Lower lobe of right lung (tissue), 2 donors: Measurements from ENCODE around the gene TENM4. TPM values are rescaled to one million over a fixed set of nuclear protein-coding genes. Genes with fewer than 3 reads are reported as not detected.

Source experiments
- ATAC-seq, 2 donors: fragments of 200-7000 bp; cut with Tn5 transposase; one replicate each; pipeline ENCODE4 v1.9.1; 2020 to 2022; ENCODE audit warnings: mild to moderate bottlenecking in 2 of 2, moderate library complexity in 2 of 2
- DNase-seq: peaks from one replicate; pipeline ENCODE4 v3.0.0-alpha.2; 2020
- H3K27ac ChIP-seq: fragments of 200-600 bp; one replicate; pipeline ENCODE4 v1.8.0; 2022
- H3K27me3 ChIP-seq: fragments of 200-600 bp; one replicate; pipeline ENCODE4 v1.8.0; 2022; ENCODE audit warnings: low read depth
- H3K36me3 ChIP-seq: fragments of 200-600 bp; one replicate; pipeline ENCODE4 v1.8.0; 2022; ENCODE audit warnings: mild to moderate bottlenecking
- H3K4me1 ChIP-seq: fragments of 200-600 bp; one replicate; pipeline ENCODE4 v1.8.0; 2022
- H3K4me3 ChIP-seq: fragments of 200-600 bp; one replicate; pipeline ENCODE4 v1.8.0; 2022; ENCODE audit warnings: mild to moderate bottlenecking
- H3K9me3 ChIP-seq: fragments of 200-600 bp; one replicate; pipeline ENCODE4 v1.8.0; 2022
- CTCF ChIP-seq: fragments of 200-600 bp; IDR thresholded peaks from one replicate; pipeline ENCODE4 v1.8.0; 2022; ENCODE audit warnings: antibody characterized with exemption, mild to moderate bottlenecking
- intact Hi-C: fragments of 100-400 bp; cut with DNase I; formaldehyde crosslinking; loops from one replicate; pipeline ENCODE4 v1.11.0; 2022
- total RNA-seq: library from RNA; stranded (reverse); fragmentation: NEBNext Ultra II Directional; extraction: Animal tissue kit (Norgen Biotek cat#: 25700); gene quantifications from one replicate; pipeline ENCODE4 v1.2.1, GENCODE V29; 2021
- donor health status: DM: no; HTN: yes; CAD: no; lungs with severe emphysema.

The TENM4 gene
- total RNA-seq, 1 donor from 2014 or later, result 1.1 TPM

- no peak overlapping the region for H3K27ac ChIP-seq
- no peak for TF ChIP-seq CTCF
- H3K4me1 ChIP-seq, result peaks cover 6% of the 10 kb centered on the region
- DNase-seq (no peak), ATAC-seq (peak in 1 of 2 donors; percentile 23)
- no peaks in the 10 kb centered on the region for H3K36me3 ChIP-seq
- H3K27me3 ChIP-seq, result no peaks in the 10 kb centered on the region
- intact Hi-C loops, result no loop called here
- no peak overlapping the region for H3K4me3 ChIP-seq
- H3K9me3 ChIP-seq, result no peaks in the 10 kb centered on the region
These were observed 615.2 kb downstream of the TENM4 start for GRCh38 chr11:78825591-78826020.

- no peaks in the 10 kb centered on the region for H3K36me3 ChIP-seq
- ATAC-seq (peak; percentile 41 to 65), DNase-seq (no peak)
- no peaks in the 10 kb centered on the region for H3K9me3 ChIP-seq
- H3K27ac ChIP-seq, result no peak overlapping the region
- TF ChIP-seq CTCF, result no peak
- intact Hi-C loops, result no loop called here
- H3K27me3 ChIP-seq, result no peaks in the 10 kb centered on the region
- H3K4me3 ChIP-seq, result no peak overlapping the region
- peaks cover 6% of the 10 kb centered on the region for H3K4me1 ChIP-seq
These were observed 617.2 kb downstream of the TENM4 start for GRCh38 chr11:78823588-78823987.

- H3K4me1 ChIP-seq, result peaks cover 6% of the 10 kb centered on the region
These were observed 617.9 kb downstream of the TENM4 start for GRCh38 chr11:78822931-78823423.

GRCh38 chr11:78821371-78822306 lies 619.2 kb downstream of the TENM4 start:
- no peak overlapping the region for H3K4me3 ChIP-seq
- H3K36me3 ChIP-seq, result no peaks in the 10 kb centered on the region
- DNase-seq, result no peak
- no peaks in the 10 kb centered on the region for H3K9me3 ChIP-seq
- no peak overlapping the region for H3K27ac ChIP-seq
- H3K4me1 ChIP-seq, result peaks cover 6% of the 10 kb centered on the region
- intact Hi-C loops, result no loop called here
- no peaks in the 10 kb centered on the region for H3K27me3 ChIP-seq
- no peak for ATAC-seq
- TF ChIP-seq CTCF, result no peak

More at GRCh38 chr11:78822931-78823423, 617.9 kb downstream of the TENM4 start:
- Histone ChIP-seq H3K4me3 (no peak overlapping the region), H3K9me3 (no peaks in the 10 kb centered on the region), H3K27ac (no peak overlapping the region), H3K36me3 (no peaks in the 10 kb centered on the region), H3K27me3 (no peaks in the 10 kb centered on the region)
- intact Hi-C loops, result no loop called here
- peak; percentile 93 to 95 for ATAC-seq
- peak; percentile 77 for DNase-seq
- no peak for TF ChIP-seq CTCF

- Histone ChIP-seq H3K9me3 (no peaks in the 10 kb centered on the region), H3K27ac (no peak overlapping the region), H3K4me3 (no peak overlapping the region), H3K27me3 (no peaks in the 10 kb centered on the region), H3K4me1 (peaks cover 6% of the 10 kb centered on the region), H3K36me3 (no peaks in the 10 kb centered on the region)
- intact Hi-C loops, result no loop called here
- TF ChIP-seq CTCF, result no peak
- ATAC-seq (no peak), DNase-seq (no peak)
These were observed 620.1 kb downstream of the TENM4 start for GRCh38 chr11:78820741-78821140.
